ENCODE results near the gene RPS14. TPM values are rescaled to one million over a fixed set of nuclear protein-coding genes. Genes with fewer than 3 reads are reported as not detected.

Gene RPS14
- polyA plus RNA-seq, 1 donor (not counting 4 experiments of a cell fraction or from before 2014, with no cell fraction given) = 3,540 TPM

GRCh38 chr5:150446583-150446982 is 3.0 kb downstream of the RPS14 start:
- Histone ChIP-seq H3K4me1 (ENCODE audit: control insufficient read depth, extremely low read depth, insufficient read depth, low read length) (peaks cover 12% of the 10 kb centered on the region), H3K9ac (ENCODE audit: control insufficient read depth, extremely low read depth, insufficient read depth, low read length) (no peak overlapping the region), H3K4me2 (ENCODE audit: control insufficient read depth, extremely low read depth, insufficient read depth, low read depth, low read length) (no peak overlapping the region), H3K4me3 (ENCODE audit: control insufficient read depth in 2 of 3, extremely low read depth in 1 of 3, insufficient read depth in 2 of 3, low read depth in 1 of 3, low read length in 3 of 3) (no peak overlapping the region), H4K20me1 (ENCODE audit: control insufficient read depth, extremely low read depth, insufficient read depth, low read length) (peaks cover 39% of the 10 kb centered on the region), H3K36me3 (ENCODE audit: control insufficient read depth in 2 of 2, extremely low read depth in 1 of 2, insufficient read depth in 2 of 2, low read length in 2 of 2) (peaks cover 48 to 52% of the 10 kb centered on the region in 2 experiments), H3K79me2 (ENCODE audit: control insufficient read depth, insufficient read depth, low read length) (peaks cover 44% of the 10 kb centered on the region), H3K27ac (ENCODE audit: control insufficient read depth, insufficient read depth, low read length) (no peak overlapping the region), H3K9me3 (ENCODE audit: control insufficient read depth, low read depth, low read length) (no peaks in the 10 kb centered on the region), H2AFZ (ENCODE audit: control insufficient read depth, low read length) (no peak overlapping the region), H3K9me1 (ENCODE audit: control insufficient read depth, extremely low read depth, insufficient read depth, low read length) (no peaks in the 10 kb centered on the region), H3K27me3 (ENCODE audit: control insufficient read depth, extremely low read depth, insufficient read depth, low read length) (no peaks in the 10 kb centered on the region)
- no peak for DNase-seq (ENCODE audit: low read depth, low spot score)
- no peak for FAIRE-seq
- dilution Hi-C loops (cut with MboI; ENCODE audit: extremely low pct_ligation_motif_present, low sequenced_read_pairs) = no loop called here
- TF ChIP-seq EZH2 (IDR thresholded peaks at IDR 0.05; ENCODE audit: low read length) = no peak
- no peak for TF ChIP-seq CTCF (optimal IDR thresholded peaks at IDR 0.05 in 1 of 3, IDR thresholded peaks at IDR 0.05 in 1 of 3, conservative IDR thresholded peaks at IDR 0.05 in 1 of 3; ENCODE audit: extremely low read depth in 1 of 3, insufficient read depth in 2 of 3, low read length in 3 of 3)

- DNase-seq (ENCODE audit: low read depth, low spot score) = no peak
- no peak overlapping the region for H2AFZ ChIP-seq (ENCODE audit: control insufficient read depth, low read length)
- peaks cover 44% of the 10 kb centered on the region for H3K79me2 ChIP-seq (ENCODE audit: control insufficient read depth, insufficient read depth, low read length)
- H3K27me3 ChIP-seq (ENCODE audit: control insufficient read depth, extremely low read depth, insufficient read depth, low read length) = no peaks in the 10 kb centered on the region
- no peak overlapping the region for H3K4me3 ChIP-seq (ENCODE audit: control insufficient read depth in 2 of 3, extremely low read depth in 1 of 3, insufficient read depth in 2 of 3, low read depth in 1 of 3, low read length in 3 of 3)
- dilution Hi-C loops (cut with MboI; ENCODE audit: extremely low pct_ligation_motif_present, low sequenced_read_pairs) = no loop called here
- H4K20me1 ChIP-seq (ENCODE audit: control insufficient read depth, extremely low read depth, insufficient read depth, low read length) = peaks cover 39% of the 10 kb centered on the region
- H3K36me3 ChIP-seq (ENCODE audit: control insufficient read depth in 2 of 2, extremely low read depth in 1 of 2, insufficient read depth in 2 of 2, low read length in 2 of 2) = peaks cover 48 to 52% of the 10 kb centered on the region in 2 experiments
- no peak overlapping the region for H3K9ac ChIP-seq (ENCODE audit: control insufficient read depth, extremely low read depth, insufficient read depth, low read length)
- peaks cover 12% of the 10 kb centered on the region for H3K4me1 ChIP-seq (ENCODE audit: control insufficient read depth, extremely low read depth, insufficient read depth, low read length)
- FAIRE-seq = no peak
- no peak overlapping the region for H3K4me2 ChIP-seq (ENCODE audit: control insufficient read depth, extremely low read depth, insufficient read depth, low read depth, low read length)
- no peak overlapping the region for H3K27ac ChIP-seq (ENCODE audit: control insufficient read depth, insufficient read depth, low read length)
- H3K9me3 ChIP-seq (ENCODE audit: control insufficient read depth, low read depth, low read length) = no peaks in the 10 kb centered on the region
- H3K9me1 ChIP-seq (ENCODE audit: control insufficient read depth, extremely low read depth, insufficient read depth, low read length) = no peaks in the 10 kb centered on the region
- TF ChIP-seq CTCF (optimal IDR thresholded peaks at IDR 0.05 in 1 of 3, IDR thresholded peaks at IDR 0.05 in 1 of 3, conservative IDR thresholded peaks at IDR 0.05 in 1 of 3; ENCODE audit: extremely low read depth in 1 of 3, insufficient read depth in 2 of 3, low read length in 3 of 3) (no peak), EZH2 (IDR thresholded peaks at IDR 0.05; ENCODE audit: low read length) (no peak)
Measured at GRCh38 chr5:150446088-150446487, 3.5 kb downstream of the RPS14 start.
